Chondrocyte (in vitro differentiated cells): Measurements from ENCODE around the gene GRIK4. TPM values are rescaled to one million over a fixed set of nuclear protein-coding genes. Genes with fewer than 3 reads are reported as not detected.

Experiments used
- DNase-seq: peaks from one replicate; pipeline ENCODE4 v3.0.0; 2021; ENCODE audit warnings: mixed read lengths, low spot score
- H3K27ac Mint-ChIP-seq: one replicate; pipeline ENCODE4 v1.8.0; 2021; ENCODE audit warnings: mild to moderate bottlenecking, moderate library complexity, mixed read lengths; ENCODE audit not compliant: unreplicated experiment
- H3K27me3 Mint-ChIP-seq: 2 replicates; pipeline ENCODE4 v1.8.0; 2021; ENCODE audit warnings: low read depth, mixed read lengths
- H3K36me3 Mint-ChIP-seq: 2 replicates; pipeline ENCODE4 v1.8.0; 2021; ENCODE audit warnings: low read depth, mixed read lengths
- H3K4me1 Mint-ChIP-seq: 2 replicates; pipeline ENCODE4 v1.8.0; 2021; ENCODE audit warnings: low read depth, mild to moderate bottlenecking, mixed read lengths
- H3K4me3 Mint-ChIP-seq: one replicate; pipeline ENCODE4 v1.8.0; 2021; ENCODE audit warnings: mild to moderate bottlenecking, moderate library complexity, mixed read lengths; ENCODE audit not compliant: unreplicated experiment
- H3K9me3 Mint-ChIP-seq: 2 replicates; pipeline ENCODE4 v1.8.0; 2021; ENCODE audit warnings: low read depth, mixed read lengths
- CTCF ChIP-seq: fragments of 200-600 bp; sonication (generic); IDR thresholded peaks from 2 replicates; pipeline ENCODE4 v1.5.0; 2021; ENCODE audit warnings: antibody characterized with exemption, mild to moderate bottlenecking, moderate library complexity
- total RNA-seq: library from RNA; stranded (reverse); gene quantifications from 3 replicates; pipeline ENCODE4 v1.2.1, GENCODE V29; 2021

Gene GRIK4
- total RNA-seq, 1 donor from 2014 or later = 0.37 TPM

GRCh38 chr11:120878781-120879180, 367.2 kb downstream of the GRIK4 start:
- no peak overlapping the region for H3K27ac Mint-ChIP-seq
- no peak for TF ChIP-seq CTCF
- peaks cover 5% of the 10 kb centered on the region for H3K9me3 Mint-ChIP-seq
- peaks cover 5% of the 10 kb centered on the region for H3K27me3 Mint-ChIP-seq
- H3K36me3 Mint-ChIP-seq = no peaks in the 10 kb centered on the region
- DNase-seq = no peak
- no peak overlapping the region for H3K4me3 Mint-ChIP-seq
- peaks cover 24% of the 10 kb centered on the region for H3K4me1 Mint-ChIP-seq

GRCh38 chr11:120880498-120881175, 369.1 kb downstream of the GRIK4 start:
- H3K27ac Mint-ChIP-seq = no peak overlapping the region
- no peak for TF ChIP-seq CTCF
- DNase-seq = no peak
- no peak overlapping the region for H3K4me3 Mint-ChIP-seq
- no peaks in the 10 kb centered on the region for H3K36me3 Mint-ChIP-seq
- peaks cover 25% of the 10 kb centered on the region for H3K4me1 Mint-ChIP-seq
- H3K27me3 Mint-ChIP-seq = peaks cover 9% of the 10 kb centered on the region
- H3K9me3 Mint-ChIP-seq = peaks cover 4% of the 10 kb centered on the region

- Mint-ChIP-seq H3K4me1 (peaks cover 25% of the 10 kb centered on the region), H3K9me3 (peaks cover 7% of the 10 kb centered on the region), H3K27ac (no peak overlapping the region), H3K4me3 (no peak overlapping the region), H3K27me3 (peaks cover 9% of the 10 kb centered on the region), H3K36me3 (no peaks in the 10 kb centered on the region)
- TF ChIP-seq CTCF = no peak
- DNase-seq = no peak
Measured at GRCh38 chr11:120881596-120881995, 370.0 kb downstream of the GRIK4 start.

GRCh38 chr11:120882175-120882574, 370.6 kb downstream of the GRIK4 start:
- no peak overlapping the region for H3K27ac Mint-ChIP-seq
- H3K36me3 Mint-ChIP-seq = peaks cover 2% of the 10 kb centered on the region
- H3K4me3 Mint-ChIP-seq = no peak overlapping the region
- H3K27me3 Mint-ChIP-seq = peaks cover 9% of the 10 kb centered on the region
- H3K4me1 Mint-ChIP-seq = peaks cover 25% of the 10 kb centered on the region
- no peak for DNase-seq
- no peak for TF ChIP-seq CTCF
- peaks cover 12% of the 10 kb centered on the region for H3K9me3 Mint-ChIP-seq

GRCh38 chr11:120883404-120884080, 372.0 kb downstream of the GRIK4 start:
- H3K4me1 Mint-ChIP-seq = peaks cover 25% of the 10 kb centered on the region
- no peak overlapping the region for H3K27ac Mint-ChIP-seq
- DNase-seq = no peak
- peaks cover 2% of the 10 kb centered on the region for H3K36me3 Mint-ChIP-seq
- H3K4me3 Mint-ChIP-seq = no peak overlapping the region
- peaks cover 12% of the 10 kb centered on the region for H3K9me3 Mint-ChIP-seq
- TF ChIP-seq CTCF = no peak
- H3K27me3 Mint-ChIP-seq = peaks cover 9% of the 10 kb centered on the region
